Subcutaneous adipose tissue (tissue), 4 donors: Measurements from ENCODE around the gene SLC15A3. TPM values are rescaled to one million over a fixed set of nuclear protein-coding genes. Genes with fewer than 3 reads are reported as not detected.

ENCODE experiments used
- CTCF ChIP-seq: fragments of 450-650 bp; IDR thresholded peaks from one replicate; pipeline ENCODE4 v1.5.1; 2016; ENCODE audit warnings: low read depth, mild to moderate bottlenecking, control low read depth, antibody characterized with exemption, moderate library complexity
- total RNA-seq, 4 donors: library from RNA; depleted of rRNA; stranded (reverse); fragments of >200 nt; gene quantifications; one replicate each; pipeline ENCODE4 v1.1.0, GENCODE V29; 2016

The SLC15A3 gene
- total RNA-seq, 4 donors from 2014 or later = 13.5 to 57.6 (median 24.2) TPM

- TF ChIP-seq CTCF = no peak
Observed at GRCh38 chr11:60945295-60945667, 6.7 kb downstream of the SLC15A3 start.

GRCh38 chr11:60944490-60945294 lies 7.3 kb downstream of the SLC15A3 start:
- TF ChIP-seq CTCF = no peak

GRCh38 chr11:60942970-60943565 lies 8.9 kb downstream of the SLC15A3 start:
- TF ChIP-seq CTCF = no peak

GRCh38 chr11:60942219-60942618 lies 9.8 kb downstream of the SLC15A3 start:
- no peak for TF ChIP-seq CTCF

- TF ChIP-seq CTCF = no peak
Observed at GRCh38 chr11:60941371-60942119, 10.4 kb downstream of the SLC15A3 start.

GRCh38 chr11:60939855-60940254 lies 12.1 kb downstream of the SLC15A3 start:
- TF ChIP-seq CTCF = no peak

- no peak for TF ChIP-seq CTCF
Observed at GRCh38 chr11:60939301-60939700, 12.7 kb downstream of the SLC15A3 start.
